WTC11 (cell line): ENCODE results near the gene RBMS1. TPM values are rescaled to one million over a fixed set of nuclear protein-coding genes. Genes with fewer than 3 reads are reported as not detected.

Experiments used
- ATAC-seq: fragments of 200-7000 bp; cut with Tn5 transposase; 2 replicates; pipeline ENCODE4 v1.10.0; 2021; ENCODE audit warnings: mild to moderate bottlenecking, moderate library complexity
- CTCF ChIA-PET: fragments of 300-600 bp; sonication (Branson Sonifier 250); formaldehyde crosslinking; loops from one replicate; lab custom pipeline; 2021; ENCODE audit warnings: antibody characterized with exemption; lab: Charles Lee
- POLR2A ChIA-PET: fragments of 350-600 bp; sonication (Branson Sonifier 250); formaldehyde crosslinking; loops from one replicate; lab custom pipeline; 2021; ENCODE audit warnings: antibody characterized with exemption; lab: Charles Lee
- DNase-seq: peaks from one replicate; pipeline ENCODE4 v3.0.0; 2021; ENCODE audit warnings: low spot score
- H3K27ac Mint-ChIP-seq: 2 replicates; pipeline ENCODE4 v1.8.0; 2021; ENCODE audit warnings: mixed read lengths
- H3K27me3 Mint-ChIP-seq: 2 replicates; pipeline ENCODE4 v1.8.0; 2021; ENCODE audit warnings: low read depth, mild to moderate bottlenecking, moderate library complexity, mixed read lengths
- H3K36me3 Mint-ChIP-seq: 2 replicates; pipeline ENCODE4 v1.8.0; 2021; ENCODE audit warnings: mixed read lengths
- H3K4me1 Mint-ChIP-seq: 2 replicates; pipeline ENCODE4 v1.8.0; 2022; ENCODE audit warnings: mixed read lengths
- H3K4me3 Mint-ChIP-seq: 2 replicates; pipeline ENCODE4 v1.8.0; 2021; ENCODE audit warnings: mild to moderate bottlenecking, moderate library complexity, mixed read lengths
- H3K9me3 Mint-ChIP-seq: 2 replicates; pipeline ENCODE4 v1.8.0; 2021; ENCODE audit warnings: mixed read lengths
- AFF4 ChIP-seq: sonication (generic); formaldehyde crosslinking; IDR thresholded peaks from 2 replicates; pipeline ENCODE4 v1.8.1; 2023; ENCODE audit warnings: mild to moderate bottlenecking, missing genetic modification reagents, borderline replicate concordance
- ATF3 ChIP-seq: sonication (generic); formaldehyde crosslinking; conservative IDR thresholded peaks from 2 replicates; pipeline ENCODE4 v1.8.1; 2022; ENCODE audit warnings: mild to moderate bottlenecking, missing genetic modification reagents
- ATF6 ChIP-seq: sonication (generic); formaldehyde crosslinking; IDR thresholded peaks from 2 replicates; pipeline ENCODE4 v1.8.1; 2023; ENCODE audit warnings: mild to moderate bottlenecking, missing genetic modification reagents
- E2F4 ChIP-seq: sonication (generic); formaldehyde crosslinking; IDR thresholded peaks from 2 replicates; pipeline ENCODE4 v1.8.1; 2022; ENCODE audit warnings: low read depth, mild to moderate bottlenecking, moderate library complexity, missing genetic modification reagents, borderline replicate concordance
- E2F5 ChIP-seq: sonication (generic); formaldehyde crosslinking; IDR thresholded peaks from 2 replicates; pipeline ENCODE4 v1.8.1; 2022; ENCODE audit warnings: mild to moderate bottlenecking, moderate library complexity, missing genetic modification reagents
- JUN ChIP-seq: sonication (generic); formaldehyde crosslinking; IDR thresholded peaks from 2 replicates; pipeline ENCODE4 v1.8.0; 2023; ENCODE audit warnings: mild to moderate bottlenecking, missing genetic modification reagents
- MLX ChIP-seq: sonication (generic); formaldehyde crosslinking; IDR thresholded peaks from 2 replicates; pipeline ENCODE4 v1.8.1; 2023; ENCODE audit warnings: mild to moderate bottlenecking, missing genetic modification reagents, moderate library complexity
- OVOL2 ChIP-seq: fragments of 250-450 bp; sonication (Bioruptor Pico); IDR thresholded peaks from 2 replicates; pipeline ENCODE4 v1.9.0; 2021; ENCODE audit warnings: mild to moderate bottlenecking, borderline replicate concordance
- SOX15 ChIP-seq: fragments of 250-450 bp; sonication (Bioruptor Pico); IDR thresholded peaks from 2 replicates; pipeline ENCODE4 v1.9.0; 2021; ENCODE audit warnings: mild to moderate bottlenecking
- SP1 ChIP-seq: sonication (generic); formaldehyde crosslinking; conservative IDR thresholded peaks from 2 replicates; pipeline ENCODE4 v1.8.1; 2022; ENCODE audit warnings: missing genetic modification reagents
- STAT6 ChIP-seq: sonication (generic); formaldehyde crosslinking; conservative IDR thresholded peaks from 2 replicates; pipeline ENCODE4 v1.8.1; 2023; ENCODE audit warnings: mild to moderate bottlenecking, low read depth, missing genetic modification reagents, moderate library complexity
- TCF7 ChIP-seq: sonication (generic); formaldehyde crosslinking; IDR thresholded peaks from 2 replicates; pipeline ENCODE4 v1.8.0; 2022; ENCODE audit warnings: mild to moderate bottlenecking, low read depth, missing genetic modification reagents, moderate library complexity
- ZNF121 ChIP-seq: sonication (generic); formaldehyde crosslinking; IDR thresholded peaks from 2 replicates; pipeline ENCODE4 v1.8.0; 2023; ENCODE audit warnings: missing genetic modification reagents
- ZNF317 ChIP-seq: sonication (generic); formaldehyde crosslinking; IDR thresholded peaks from 2 replicates; pipeline ENCODE4 v1.8.1; 2023; ENCODE audit warnings: low read depth, mild to moderate bottlenecking, moderate library complexity, missing genetic modification reagents, borderline replicate concordance
- ZNF425 ChIP-seq: fragments of 250-450 bp; sonication (Bioruptor Pico); conservative IDR thresholded peaks from 2 replicates; pipeline ENCODE4 v1.9.0; 2021; ENCODE audit warnings: mild to moderate bottlenecking
- ZNF532 ChIP-seq: fragments of 250-450 bp; sonication (Bioruptor Pico); IDR thresholded peaks from 2 replicates; pipeline ENCODE4 v1.9.0; 2021; ENCODE audit warnings: mild to moderate bottlenecking, borderline replicate concordance
- total RNA-seq: library from RNA; stranded (reverse); gene quantifications from 3 replicates; pipeline ENCODE4 v1.2.3, GENCODE V29; 2021

RBMS1 gene
- total RNA-seq, 1 experiment from 2014 or later = 56.3 TPM

- TF ChIP-seq AFF4 (no peak), MLX (CRISPR knock-in tag) (no peak), E2F5 (CRISPR knock-in tag) (no peak), OVOL2 (CRISPR knock-in tag) (no peak), JUN (no peak), ATF6 (CRISPR knock-in tag) (no peak), ZNF317 (CRISPR knock-in tag) (no peak), ATF3 (CRISPR knock-in tag) (no peak)
Measured at GRCh38 chr2:160375802-160376469, 117.7 kb downstream of the RBMS1 start (continued).

GRCh38 chr2:160375037-160375436 lies 118.6 kb downstream of the RBMS1 start:
- Mint-ChIP-seq H3K4me1 (peaks cover 88% of the 10 kb centered on the region), H3K36me3 (no peaks in the 10 kb centered on the region), H3K4me3 (no peak overlapping the region), H3K9me3 (no peaks in the 10 kb centered on the region), H3K27me3 (no peaks in the 10 kb centered on the region), H3K27ac (no peak overlapping the region)
- POLR2A ChIA-PET = no interaction called here
- ATAC-seq (no peak), DNase-seq (no peak)
- CTCF ChIA-PET = no interaction called here
- TF ChIP-seq ZNF532 (CRISPR knock-in tag) (no peak), TCF7 (CRISPR knock-in tag) (no peak), SP1 (no peak), ZNF121 (CRISPR knock-in tag) (no peak), STAT6 (no peak), SOX15 (CRISPR knock-in tag) (no peak), E2F4 (CRISPR knock-in tag) (no peak), ZNF425 (CRISPR knock-in tag) (no peak), JUN (no peak)
